HepG2 (cell line): ENCODE results near the gene RAB8A. TPM values are rescaled to one million over a fixed set of nuclear protein-coding genes. Genes with fewer than 3 reads are reported as not detected.
A peak's percentile ranks its signal among the peaks of the same experiment; 100 is the strongest.

Source experiments
- ATAC-seq: fragments of 200-7000 bp; cut with Tn5 transposase; 3 replicates; pipeline ENCODE4 v1.9.1; 2020; ENCODE audit warnings: mild to moderate bottlenecking, moderate library complexity
- BruUV-seq: library from RNA; stranded (reverse); fragments of 400-500 nt; replicated peaks from 2 replicates; lab custom pipeline; 2021; lab: Mats Ljungman, UMichigan
- CTCF ChIA-PET: fragments of 300-600 bp; formaldehyde crosslinking; extraction: SDS; loops from one replicate; lab custom pipeline; 2021; ENCODE audit warnings: low total read pairs, inconsistent platforms, low intra/inter-chr PET ratio; lab: Yijun Ruan, JAX
- POLR2A ChIA-PET: fragments of 350-600 bp; sonication (Branson Sonifier 250); formaldehyde crosslinking; loops from one replicate; lab custom pipeline; 2020; ENCODE audit warnings: antibody characterized with exemption, inconsistent platforms; lab: Yijun Ruan, JAX
- DNase-seq: peaks from one replicate; pipeline ENCODE4 v3.0.0-alpha.2; 2015; ENCODE audit warnings: low spot score
- FAIRE-seq: peaks from 3 replicates; lab custom pipeline; 2011; peaks lifted over from hg19 to GRCh38; lab: Jason Lieb, UNC
- H2AFZ ChIP-seq: one replicate; pipeline ENCODE4 v1.6.1; 2011; ENCODE audit warnings: low read length, inconsistent platforms
- H3K27ac ChIP-seq: fragments of 300-600 bp; 3 replicates; pipeline ENCODE4 v1.8.0; 2011; ENCODE audit warnings: mixed run types, mild to moderate bottlenecking, mixed read lengths, low read length, inconsistent platforms; ENCODE audit not compliant: insufficient read depth; ENCODE audit errors: extremely low read length
- H3K27me3 ChIP-seq, 2 experiments: fragments of 200-600 bp in 1 of 2; 2 replicates in 1 of 2; 3 replicates in 1 of 2; pipeline versions ENCODE4 v1.6.0 to v1.8.0; 2011; ENCODE audit warnings: low read length in 2 of 2, mild to moderate bottlenecking in 2 of 2, moderate library complexity in 2 of 2, inconsistent platforms in 1 of 2; ENCODE audit not compliant: insufficient read depth in 2 of 2, control insufficient read depth in 1 of 2
- H3K36me3 ChIP-seq, 2 experiments: fragments of 200-600 bp in 1 of 2; replicated peaks in 1 of 2; 2 replicates in 1 of 2; 3 replicates in 1 of 2; pipeline versions ENCODE4 v1.5.1 to v1.8.0; 2011; ENCODE audit warnings: low read length in 2 of 2, inconsistent platforms in 1 of 2; ENCODE audit not compliant: insufficient read depth in 2 of 2, control insufficient read depth in 1 of 2
- H3K4me1 ChIP-seq: 2 replicates; pipeline ENCODE4 v1.5.1; 2012; ENCODE audit warnings: low read length, inconsistent platforms; ENCODE audit not compliant: insufficient read depth
- H3K4me2 ChIP-seq: 2 replicates; pipeline ENCODE4 v1.6.0; 2011; ENCODE audit warnings: low read depth, low read length, inconsistent platforms
- H3K4me3 ChIP-seq, 3 experiments: fragments of 200-600 bp in 1 of 3; sonication (generic), shearing (Covaris generic) in 1 of 3; replicated peaks in 1 of 3; 2 replicates each; pipeline ENCODE4 v1.5.1; 2011 to 2016; ENCODE audit warnings: low read length in 3 of 3, inconsistent platforms in 2 of 3, low read depth in 2 of 3, mild to moderate bottlenecking in 2 of 3, control low read depth in 1 of 3, mixed read lengths in 1 of 3; ENCODE audit not compliant: insufficient read depth in 1 of 3
- H3K79me2 ChIP-seq: one replicate; pipeline ENCODE4 v1.6.1; 2011; ENCODE audit warnings: low read length, inconsistent platforms; ENCODE audit not compliant: insufficient read depth
- H3K9ac ChIP-seq: 2 replicates; pipeline ENCODE4 v1.6.0; 2011; ENCODE audit warnings: mild to moderate bottlenecking, low read depth, low read length, inconsistent platforms; ENCODE audit not compliant: insufficient read depth
- H3K9me3 ChIP-seq: 2 replicates; pipeline ENCODE4 v1.5.1; 2012; ENCODE audit warnings: mild to moderate bottlenecking, low read length
- H4K20me1 ChIP-seq: 2 replicates; pipeline ENCODE4 v1.6.0; 2011; ENCODE audit warnings: inconsistent platforms, mild to moderate bottlenecking, low read length, moderate library complexity; ENCODE audit not compliant: insufficient read depth
- AGO2 ChIP-seq: fragments of 200-400 bp; formaldehyde crosslinking; optimal IDR thresholded peaks from 2 replicates; pipeline ENCODE3; 2017; ENCODE audit warnings: mild to moderate bottlenecking, low read depth, low read length, moderate library complexity
- AHR ChIP-seq: IDR thresholded peaks from 2 replicates; pipeline ENCODE4 v1.6.1; 2018; ENCODE audit warnings: missing genetic modification reagents, missing compliant biosample characterization
- BCLAF1 ChIP-seq: fragments of 450-650 bp; IDR thresholded peaks from 2 replicates; pipeline ENCODE4 v1.6.1; 2017; ENCODE audit warnings: mild to moderate bottlenecking
- CBX1 ChIP-seq: IDR thresholded peaks from one replicate; pipeline ENCODE4 v1.6.1; 2016; ENCODE audit warnings: antibody characterized with exemption, low read depth
- CEBPG ChIP-seq: IDR thresholded peaks from 2 replicates; pipeline ENCODE4 v1.6.1; 2016
- CENPX ChIP-seq: sonication (generic); formaldehyde crosslinking; IDR thresholded peaks from 2 replicates; pipeline ENCODE4 v1.9.0; 2021; ENCODE audit warnings: mild to moderate bottlenecking, missing genetic modification reagents, moderate library complexity
- CHCHD3 ChIP-seq: sonication (generic); formaldehyde crosslinking; IDR thresholded peaks from 2 replicates; pipeline ENCODE4 v1.8.0; 2022; ENCODE audit warnings: mild to moderate bottlenecking, missing genetic modification reagents, moderate library complexity
- DMTF1 ChIP-seq: sonication (generic); formaldehyde crosslinking; IDR thresholded peaks from 2 replicates; pipeline ENCODE4 v1.4.0; 2020; ENCODE audit warnings: mild to moderate bottlenecking, missing genetic modification reagents
- MXD1 ChIP-seq: sonication (generic); formaldehyde crosslinking; IDR thresholded peaks from 2 replicates; pipeline ENCODE4 v1.4.0; 2020; ENCODE audit warnings: mild to moderate bottlenecking, missing genetic modification reagents
- NR3C1 ChIP-seq: sonication (generic); formaldehyde crosslinking; IDR thresholded peaks from 2 replicates; pipeline ENCODE4 v1.4.0; 2020; ENCODE audit warnings: missing genetic modification reagents
- POLR2A ChIP-seq, 2 experiments: IDR thresholded peaks; 2 replicates each; pipeline ENCODE4 v1.6.1; 2011; ENCODE audit warnings: low read depth in 2 of 2, low read length in 2 of 2, mild to moderate bottlenecking in 1 of 2, moderate library complexity in 1 of 2; ENCODE audit not compliant: insufficient read depth in 1 of 2
- SALL1 ChIP-seq: sonication (generic); formaldehyde crosslinking; IDR thresholded peaks from 2 replicates; pipeline ENCODE4 v1.8.0; 2022; ENCODE audit warnings: mild to moderate bottlenecking, missing genetic modification reagents
- ZNF263 ChIP-seq: sonication (generic); formaldehyde crosslinking; IDR thresholded peaks from 2 replicates; pipeline ENCODE4 v1.4.0; 2020; ENCODE audit warnings: missing genetic modification reagents
- ZNF574 ChIP-seq: sonication (generic); formaldehyde crosslinking; IDR thresholded peaks from 2 replicates; pipeline ENCODE4 v1.4.0; 2020; ENCODE audit warnings: missing genetic modification reagents
- ZNF598 ChIP-seq: sonication (generic); formaldehyde crosslinking; IDR thresholded peaks from 2 replicates; pipeline ENCODE4 v1.5.1; 2020; ENCODE audit warnings: mild to moderate bottlenecking, missing genetic modification reagents, borderline replicate concordance
- ZNF629 ChIP-seq: sonication (generic); formaldehyde crosslinking; conservative IDR thresholded peaks from 2 replicates; pipeline ENCODE4 v1.5.0; 2020; ENCODE audit warnings: missing genetic modification reagents
- ZNF839 ChIP-seq: sonication (generic); formaldehyde crosslinking; IDR thresholded peaks from 2 replicates; pipeline ENCODE4 v1.4.0; 2020; ENCODE audit warnings: missing genetic modification reagents, mild to moderate bottlenecking, borderline replicate concordance
- WGBS: methylation state at CpG from one replicate; pipeline ENCODE4 v1.1.6; 2017; ENCODE audit warnings: low lambda C conversion rate; 5-methylcytosine and 5-hydroxymethylcytosine counted together
- in situ Hi-C: cut with HindIII; loops from 2 replicates; pipeline ENCODE4 v1.10.0; 2017; ENCODE audit warnings: low pct_unique_long_range_greater_than_20kb; ENCODE audit not compliant: extremely low pct_ligation_motif_present
- intact Hi-C: fragments of 100-400 bp; cut with micrococcal nuclease; formaldehyde crosslinking; loops from one replicate; pipeline ENCODE4 v1.10.0; 2022; ENCODE audit not compliant: unreplicated experiment
- polyA plus RNA-seq, 8 experiments: library from polyadenylated mRNA; depleted of rRNA in 3 of 8; stranded (reverse) in 7 of 8; unstranded in 1 of 8; fragments of >200 nt; fragmentation: Illumina TruSeq in 4 of 8; extraction: Trizol in 4 of 8; gene quantifications; 2 replicates each; pipeline versions ENCODE4 v1.2.1 to v1.2.3, GENCODE V29; 2011 to 2016; ENCODE audit warnings: low read depth in 4 of 8, missing spikeins in 1 of 8, mixed read lengths in 1 of 8; ENCODE audit not compliant: insufficient read depth in 1 of 8
- total RNA-seq, 5 experiments: library from RNA; depleted of rRNA; stranded (reverse); fragments of >200 nt; fragmentation: Illumina TruSeq; extraction: Trizol; gene quantifications; 2 replicates each; pipeline ENCODE4 v1.2.3, GENCODE V29; 2016; ENCODE audit warnings: low read depth in 1 of 5

The RAB8A gene
- total and polyA plus RNA-seq, 2 of the 13 experiments (the other 11 are each of a cell fraction or from before 2014, with no cell fraction given) = 36.7 to 45.0 TPM

- FAIRE-seq (peak; percentile 43), ATAC-seq (peak; percentile 77), DNase-seq (peak; percentile 84)
- BruUV-seq = no TSS peak
- H3K9me3 ChIP-seq = no peaks in the 10 kb centered on the region
- in situ Hi-C loops = no loop called here
- H3K27me3 ChIP-seq = no peaks in the 10 kb centered on the region
- POLR2A ChIA-PET = interaction anchor here (0.7 to 2.8 kb wide), 10 partner anchors 8 to 115 kb away, joined by 3 to 18 read pairs (median 6); partner anchors contain the start of genes FAM32A and RAB8A
- peak overlapping the region; percentile 73 for H3K9ac ChIP-seq
- peak overlapping the region; percentile 43 to 61 (median 49) for H3K4me3 ChIP-seq
- peak overlapping the region; percentile 91 for H3K4me2 ChIP-seq
- peaks cover 76% of the 10 kb centered on the region for H3K4me1 ChIP-seq
- H3K27ac ChIP-seq = peak overlapping the region; percentile 68
- no peaks in the 10 kb centered on the region for H3K36me3 ChIP-seq
- no peaks in the 10 kb centered on the region for H4K20me1 ChIP-seq
- WGBS = 10% methylated on average over 5 of the region's 16 CpGs
- CTCF ChIA-PET = no interaction called here
- peak overlapping the region; percentile 84 for H2AFZ ChIP-seq
- H3K79me2 ChIP-seq = no peaks in the 10 kb centered on the region
- intact Hi-C loops = loop anchor here (2.0 kb wide), 1 partner anchor 40 kb away; the partner anchor contains the start of gene RAB8A
- TF ChIP-seq AHR = 0 out of 2 replicates have a peak, but pooled peaks have one; percentile 39
- no peak for TF ChIP-seq AGO2
- peak; percentile 27; the same call in 1 of the 2 replicates for TF ChIP-seq ZNF629 (CRISPR knock-in tag)
- 0 out of 2 replicates have a peak, but pooled peaks have one; percentile 52 for TF ChIP-seq ZNF598 (CRISPR knock-in tag)
- TF ChIP-seq POLR2A (IDR thresholded peaks at IDR 0.05; ENCODE audit: insufficient read depth in 1 of 2, low read depth in 2 of 2, low read length in 2 of 2) = peak; percentile 28 to 58; a peak in 3 of 4 replicates
- TF ChIP-seq CENPX (CRISPR knock-in tag) = no peak
- peak; percentile 22 for TF ChIP-seq CBX1
- TF ChIP-seq BCLAF1 = no peak
- TF ChIP-seq DMTF1 (CRISPR knock-in tag) = no peak
- TF ChIP-seq CEBPG (CRISPR knock-in tag) = no peak
- TF ChIP-seq ZNF574 (CRISPR knock-in tag) = peak; percentile 37; the same call in 1 of the 2 replicates
- peak; percentile 49; the same call in 1 of the 2 replicates for TF ChIP-seq ZNF263 (CRISPR knock-in tag)
- TF ChIP-seq NR3C1 (CRISPR knock-in tag) = no peak
- no peak for TF ChIP-seq MXD1 (CRISPR knock-in tag)
- no peak for TF ChIP-seq CHCHD3 (CRISPR knock-in tag)
- no peak for TF ChIP-seq SALL1 (CRISPR knock-in tag)
- 0 out of 2 replicates have a peak, but pooled peaks have one; percentile 53 for TF ChIP-seq ZNF839 (CRISPR knock-in tag)
These were observed 41.2 kb upstream of the RAB8A start for GRCh38 chr19:16070366-16070990.
